Spleen (tissue), 11 donors: Measurements from ENCODE around the gene LAMC2. TPM values are rescaled to one million over a fixed set of nuclear protein-coding genes. Genes with fewer than 3 reads are reported as not detected.

Experiments
- DNase-seq: peaks from one replicate; pipeline ENCODE4 v3.0.0-alpha.2; 2020
- H3K27ac ChIP-seq, 8 donors: fragments of 200-600 bp; sonication (generic) in 7 of 8; 1 replicate in 4 of 8; 2 replicates in 4 of 8; pipeline versions ENCODE4 v1.5.0 to v1.8.0; 2016 to 2021; ENCODE audit warnings: inconsistent platforms in 4 of 8, mild to moderate bottlenecking in 4 of 8, moderate library complexity in 1 of 8
- H3K27me3 ChIP-seq, 7 donors: fragments of 200-600 bp; sonication (generic) in 6 of 7; replicated peaks in 1 of 7; 1 replicate in 4 of 7; 2 replicates in 3 of 7; pipeline versions ENCODE4 v1.5.0 to v1.8.0; 2016 to 2021; ENCODE audit warnings: inconsistent platforms in 3 of 7, mild to moderate bottlenecking in 1 of 7
- H3K36me3 ChIP-seq, 6 donors: fragments of 200-600 bp; sonication (generic) in 5 of 6; 1 replicate in 4 of 6; 2 replicates in 2 of 6; pipeline versions ENCODE4 v1.5.0 to v1.8.0; 2016 to 2021; ENCODE audit warnings: inconsistent platforms in 2 of 6
- H3K4me1 ChIP-seq, 6 donors: fragments of 200-600 bp; sonication (generic) in 5 of 6; 1 replicate in 3 of 6; 2 replicates in 3 of 6; pipeline versions ENCODE4 v1.5.0 to v1.8.0; 2016 to 2021; ENCODE audit warnings: inconsistent platforms in 3 of 6
- H3K4me3 ChIP-seq, 8 donors: fragments of 200-600 bp; sonication (generic) in 7 of 8; 1 replicate in 4 of 8; 2 replicates in 4 of 8; pipeline versions ENCODE4 v1.5.0 to v1.8.0; 2016 to 2021; ENCODE audit warnings: inconsistent platforms in 4 of 8, mild to moderate bottlenecking in 4 of 8, moderate library complexity in 2 of 8
- H3K9me3 ChIP-seq, 8 donors: fragments of 200-600 bp; sonication (generic) in 7 of 8; 1 replicate in 4 of 8; 2 replicates in 4 of 8; pipeline versions ENCODE4 v1.5.0 to v1.8.0; 2016 to 2021; ENCODE audit warnings: inconsistent platforms in 4 of 8
- POLR2A ChIP-seq, 3 donors: fragments of 450-650 bp; IDR thresholded peaks; one replicate each; pipeline ENCODE4 v1.5.1; 2017; ENCODE audit warnings: antibody characterized with exemption in 3 of 3, mild to moderate bottlenecking in 1 of 3
- POLR2AphosphoS5 ChIP-seq, 3 donors: sonication (generic); formaldehyde crosslinking; IDR thresholded peaks; one replicate each; pipeline ENCODE4 v1.5.1; 2017; ENCODE audit warnings: antibody characterized with exemption in 3 of 3
- WGBS, 5 donors: extraction: QIAGEN DNeasy Blood & Tissue Kit in 3 of 5; methylation state at CpG; one replicate each; pipeline versions ENCODE4 v1.1.5 to v1.1.7; 2013 to 2018; 5-methylcytosine and 5-hydroxymethylcytosine counted together
- intact Hi-C: fragments of 100-400 bp; cut with DNase I; formaldehyde crosslinking; loops from one replicate; pipeline ENCODE4 v1.15.0; 2023; ENCODE audit warnings: low total_unique reads
- polyA plus RNA-seq, 3 donors: library from polyadenylated mRNA; stranded (reverse); fragments of 200-250 nt; gene quantifications; one replicate each; pipeline ENCODE4 v1.2.1, GENCODE V29; 2013
- total RNA-seq, 7 donors: library from RNA; depleted of rRNA in 3 of 7; stranded (reverse); fragments of >200 nt in 3 of 7; fragmentation: NEBNext Ultra II Directional in 4 of 7; extraction: Animal tissue kit (Norgen Biotek cat#: 25700) in 4 of 7; gene quantifications; one replicate each; pipeline versions ENCODE4 v1.1.0 to v1.2.1, GENCODE V29; 2016 to 2021
- TF ChIP-seq, protein P1 (sequence below), 11 experiments: fragments of 200-600 bp in 7 of 11; fragments of 450-650 bp in 4 of 11; sonication (generic) in 4 of 11; IDR thresholded peaks in 8 of 11; conservative IDR thresholded peaks in 3 of 11; 1 replicate in 7 of 11; 2 replicates in 4 of 11; pipeline versions ENCODE4 v1.4.0 to v1.8.0; 2016 to 2021; ENCODE audit warnings: antibody characterized with exemption in 11 of 11, inconsistent platforms in 4 of 11, mild to moderate bottlenecking in 1 of 11
- donor health status: healthy with polysubstance abuse.
- donor health status: DM: no; HTN: no; CAD: no; lungs with moderate emphysema.
- donor health status: DM: no; HTN: no; CAD: no.
- donor health status: Bipolar disorder and iron deficiency.
- donor health status: healthy.
- donor health status: DM: no; HTN: no; CAD: no.
- donor health status: DM: yes; HTN: yes; CAD: no.

The LAMC2 gene
- total and polyA plus RNA-seq, 10 donors = 0.13 to 1.4 (median 0.67) TPM; not detected in 1

DNA sequence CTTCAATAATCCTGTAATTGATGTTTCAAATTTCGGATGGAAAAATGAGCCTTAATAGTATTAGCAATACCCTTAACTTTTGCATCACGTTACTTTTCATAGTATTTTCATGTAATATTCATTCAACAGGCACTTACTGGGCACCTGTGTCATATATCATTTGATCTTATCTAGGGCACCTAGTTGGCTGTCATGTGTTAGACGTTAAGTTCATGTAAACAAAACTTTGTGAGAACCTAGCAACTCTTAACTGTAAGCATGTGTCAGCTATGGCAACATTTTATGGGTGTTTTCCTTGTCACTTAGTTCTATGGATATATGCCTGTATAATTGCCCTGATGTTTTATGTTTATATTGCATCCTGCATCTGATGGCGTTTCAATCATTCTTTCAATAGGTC, 777 bp downstream of the LAMC2 start:
- no peaks in the 10 kb centered on the region for H3K36me3 ChIP-seq
- intact Hi-C loops = no loop called here
- TF ChIP-seq, protein P1, sequence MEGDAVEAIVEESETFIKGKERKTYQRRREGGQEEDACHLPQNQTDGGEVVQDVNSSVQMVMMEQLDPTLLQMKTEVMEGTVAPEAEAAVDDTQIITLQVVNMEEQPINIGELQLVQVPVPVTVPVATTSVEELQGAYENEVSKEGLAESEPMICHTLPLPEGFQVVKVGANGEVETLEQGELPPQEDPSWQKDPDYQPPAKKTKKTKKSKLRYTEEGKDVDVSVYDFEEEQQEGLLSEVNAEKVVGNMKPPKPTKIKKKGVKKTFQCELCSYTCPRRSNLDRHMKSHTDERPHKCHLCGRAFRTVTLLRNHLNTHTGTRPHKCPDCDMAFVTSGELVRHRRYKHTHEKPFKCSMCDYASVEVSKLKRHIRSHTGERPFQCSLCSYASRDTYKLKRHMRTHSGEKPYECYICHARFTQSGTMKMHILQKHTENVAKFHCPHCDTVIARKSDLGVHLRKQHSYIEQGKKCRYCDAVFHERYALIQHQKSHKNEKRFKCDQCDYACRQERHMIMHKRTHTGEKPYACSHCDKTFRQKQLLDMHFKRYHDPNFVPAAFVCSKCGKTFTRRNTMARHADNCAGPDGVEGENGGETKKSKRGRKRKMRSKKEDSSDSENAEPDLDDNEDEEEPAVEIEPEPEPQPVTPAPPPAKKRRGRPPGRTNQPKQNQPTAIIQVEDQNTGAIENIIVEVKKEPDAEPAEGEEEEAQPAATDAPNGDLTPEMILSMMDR (IDR thresholded peaks at IDR 0.05 in 8 of 11, conservative IDR thresholded peaks at IDR 0.05 in 3 of 11) = no peak
- TF ChIP-seq POLR2A (IDR thresholded peaks at IDR 0.05) (no peak), POLR2AphosphoS5 (IDR thresholded peaks at IDR 0.05) (no peak)
- peaks cover 0 to 30% (median 16%) of the 10 kb centered on the region in 7 donors for H3K27me3 ChIP-seq
- no peak overlapping the region for H3K27ac ChIP-seq
- H3K9me3 ChIP-seq = no peaks in the 10 kb centered on the region
- no peaks in the 10 kb centered on the region for H3K4me1 ChIP-seq
- WGBS, 5 donors = 86 to 90% (median 89%) methylated on average over 4 of the region's 4 CpGs
- no peak for DNase-seq
- no peak overlapping the region for H3K4me3 ChIP-seq

DNA sequence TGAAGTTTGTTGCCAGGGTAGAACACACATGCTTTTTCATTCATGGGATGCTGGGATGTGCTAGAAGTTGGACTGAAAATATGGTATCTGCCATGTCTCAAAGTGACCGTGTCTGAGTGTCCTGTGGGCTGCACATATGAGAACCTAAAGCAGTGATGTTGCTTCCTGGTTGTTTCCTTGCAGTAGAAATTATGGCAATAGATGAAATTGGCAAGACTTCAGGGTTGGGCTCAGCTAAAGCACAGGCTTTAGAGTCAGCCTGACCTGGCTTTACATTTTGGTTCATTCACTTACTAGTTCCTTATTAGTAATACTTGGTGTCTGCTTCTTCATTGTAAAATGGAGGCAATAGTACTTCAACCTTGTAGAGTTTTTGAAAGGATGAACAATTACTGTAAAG, 2.2 kb downstream of the LAMC2 start:
- Histone ChIP-seq H3K4me3 (no peak overlapping the region), H3K9me3 (no peaks in the 10 kb centered on the region), H3K27ac (no peak overlapping the region), H3K4me1 (no peaks in the 10 kb centered on the region), H3K27me3 (peaks cover 0 to 30% (median 16%) of the 10 kb centered on the region in 7 donors), H3K36me3 (no peaks in the 10 kb centered on the region)
- DNase-seq = no peak
- intact Hi-C loops = no loop called here
- WGBS, 5 donors = 83 to 100% (median 93%) methylated on average over 1 of the region's 1 CpG
- TF ChIP-seq, protein P1 (IDR thresholded peaks at IDR 0.05 in 8 of 11, conservative IDR thresholded peaks at IDR 0.05 in 3 of 11) = no peak
- no peak for TF ChIP-seq POLR2A (IDR thresholded peaks at IDR 0.05)
- no peak for TF ChIP-seq POLR2AphosphoS5 (IDR thresholded peaks at IDR 0.05)

DNA sequence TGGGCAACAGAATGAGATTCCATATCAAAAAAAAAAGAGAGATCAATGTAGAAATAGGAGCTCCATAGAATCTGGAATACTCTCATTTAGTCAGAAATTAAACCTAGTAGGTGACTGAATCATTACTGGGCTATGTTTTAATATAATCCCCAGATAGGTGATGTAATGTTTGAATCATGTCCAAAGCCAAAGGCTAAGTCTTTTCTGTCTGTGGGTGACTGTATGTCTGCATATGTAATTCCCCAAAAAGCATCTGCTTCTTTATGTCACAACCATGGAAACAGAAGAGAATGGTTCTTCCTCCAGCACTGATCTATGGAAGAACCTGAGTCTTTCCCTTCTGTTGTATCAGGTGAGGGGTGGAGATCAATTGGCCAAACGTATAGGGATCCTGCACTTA, 5.8 kb downstream of the LAMC2 start:
- intact Hi-C loops = no loop called here
- Histone ChIP-seq H3K36me3 (no peaks in the 10 kb centered on the region), H3K9me3 (no peaks in the 10 kb centered on the region), H3K4me1 (peaks cover 0 to 11% (median 0%) of the 10 kb centered on the region in 6 donors), H3K27me3 (peaks cover 0 to 23% (median under 1%) of the 10 kb centered on the region in 7 donors), H3K27ac (no peak overlapping the region), H3K4me3 (no peak overlapping the region)
- TF ChIP-seq POLR2AphosphoS5 (IDR thresholded peaks at IDR 0.05) (no peak), POLR2A (IDR thresholded peaks at IDR 0.05) (no peak)
- TF ChIP-seq, protein P1 (IDR thresholded peaks at IDR 0.05 in 8 of 11, conservative IDR thresholded peaks at IDR 0.05 in 3 of 11) = no peak
- no peak for DNase-seq
- WGBS, 5 donors = 70 to 87% (median 78%) methylated on average over 1 of the region's 1 CpG

DNA sequence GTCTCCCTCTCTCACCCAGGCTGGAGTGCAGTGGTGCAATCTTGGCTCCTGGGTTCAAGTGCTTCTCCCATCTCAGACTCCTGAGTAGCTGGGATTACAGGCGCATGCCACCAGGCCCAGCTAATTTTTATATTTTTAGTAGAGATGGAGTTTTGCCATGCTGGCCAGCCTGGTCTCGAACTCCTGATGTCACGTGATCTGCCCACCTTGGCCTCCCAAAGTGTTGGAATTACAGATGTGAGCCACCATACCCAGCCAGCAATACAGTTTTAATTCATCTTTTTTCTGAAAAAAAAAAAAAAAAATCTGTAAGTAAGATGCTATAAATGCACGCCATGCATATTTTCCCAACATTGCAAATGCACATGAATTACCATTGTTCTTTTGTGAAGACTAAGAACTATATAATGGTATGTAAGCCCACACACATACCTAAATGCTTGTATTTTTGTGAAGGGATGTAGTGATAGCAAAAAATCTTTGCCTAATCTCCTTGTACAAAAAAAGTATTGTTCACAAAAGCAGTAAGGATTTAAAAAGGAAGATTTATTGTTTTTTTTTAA, 8.0 kb downstream of the LAMC2 start:
- intact Hi-C loops = no loop called here
- Histone ChIP-seq H3K9me3 (no peaks in the 10 kb centered on the region), H3K4me3 (no peak overlapping the region), H3K36me3 (no peaks in the 10 kb centered on the region), H3K27ac (no peak overlapping the region), H3K4me1 (peaks cover 0 to 11% (median 0%) of the 10 kb centered on the region in 6 donors), H3K27me3 (peaks cover 0 to 24% (median 0%) of the 10 kb centered on the region in 7 donors)
- no peak for DNase-seq
- TF ChIP-seq POLR2A (IDR thresholded peaks at IDR 0.05) (no peak), POLR2AphosphoS5 (IDR thresholded peaks at IDR 0.05) (no peak)
- TF ChIP-seq, protein P1 (IDR thresholded peaks at IDR 0.05 in 8 of 11, conservative IDR thresholded peaks at IDR 0.05 in 3 of 11) = no peak
- WGBS, 5 donors = 66 to 93% (median 91%) methylated on average over 4 of the region's 4 CpGs
